HEK293 (cell line): ENCODE measurements around the gene TAS2R10.

Experiments used
- CTCF ChIA-PET: fragments of 350-600 bp; formaldehyde crosslinking; extraction: SDS; loops from one replicate; lab custom pipeline; 2021; ENCODE audit warnings: antibody characterized with exemption; lab: Yijun Ruan, JAX
- POLR2A ChIA-PET: fragments of 300-600 bp; formaldehyde crosslinking; extraction: SDS; loops from one replicate; lab custom pipeline; 2020; ENCODE audit warnings: antibody characterized with exemption, inconsistent platforms; lab: Yijun Ruan, JAX
- H3K27ac ChIP-seq: fragments of 200-500 bp; sonication (Bioruptor generic); 2 replicates; pipeline ENCODE4 v1.5.1; 2014; ENCODE audit warnings: low read depth, low read length, control low read depth, inconsistent platforms; ENCODE audit errors: extremely low read depth
- H3K36me3 ChIP-seq, 2 experiments: fragments of 200-500 bp in 1 of 2; sonication (Bioruptor generic) in 1 of 2; 1 replicate in 1 of 2; 2 replicates in 1 of 2; pipeline ENCODE4 v1.5.1; 2014 to 2017; ENCODE audit warnings: inconsistent platforms in 2 of 2, low read length in 2 of 2; ENCODE audit not compliant: control insufficient read depth in 2 of 2, insufficient read depth in 1 of 2
- H3K4me1 ChIP-seq: fragments of 200-500 bp; sonication (Bioruptor generic); 2 replicates; pipeline ENCODE4 v1.5.1; 2014; ENCODE audit warnings: mild to moderate bottlenecking, low read length, inconsistent platforms; ENCODE audit not compliant: control insufficient read depth, insufficient read depth
- H3K4me3 ChIP-seq: 2 replicates; pipeline ENCODE4 v1.5.1; 2011; ENCODE audit warnings: low read depth, mild to moderate bottlenecking, control low read depth, low read length, moderate library complexity
- H3K9me3 ChIP-seq: fragments of 200-500 bp; sonication (Bioruptor generic); 2 replicates; pipeline ENCODE4 v1.5.1; 2014; ENCODE audit warnings: low read depth, low read length, inconsistent platforms; ENCODE audit not compliant: control insufficient read depth, insufficient read depth
- FEZF1 ChIP-seq: fragments of 450-650 bp; formaldehyde crosslinking; IDR thresholded peaks from 2 replicates; pipeline ENCODE4 v1.5.1; 2016; ENCODE audit warnings: missing biosample characterization, missing genetic modification characterization
- HOXA7 ChIP-seq: sonication (generic); formaldehyde crosslinking; IDR thresholded peaks from 2 replicates; pipeline ENCODE4 v1.8.1; 2022; ENCODE audit warnings: missing genetic modification reagents, borderline replicate concordance
- KLF10 ChIP-seq: fragments of 450-650 bp; IDR thresholded peaks from 2 replicates; pipeline ENCODE4 v1.5.1; 2018; ENCODE audit warnings: missing biosample characterization, mild to moderate bottlenecking, missing genetic modification characterization
- KLF16 ChIP-seq: fragments of 450-650 bp; formaldehyde crosslinking; IDR thresholded peaks from 2 replicates; pipeline ENCODE4 v1.5.1; 2017; ENCODE audit warnings: missing biosample characterization, missing genetic modification characterization
- KLF17 ChIP-seq: fragments of 450-650 bp; formaldehyde crosslinking; IDR thresholded peaks from 2 replicates; pipeline ENCODE4 v1.5.1; 2016; ENCODE audit warnings: missing biosample characterization, missing genetic modification characterization
- SP3 ChIP-seq: fragments of 450-650 bp; formaldehyde crosslinking; IDR thresholded peaks from 2 replicates; pipeline ENCODE4 v1.5.1; 2016; ENCODE audit warnings: missing biosample characterization, missing genetic modification characterization
- ZBTB17 ChIP-seq: fragments of 450-650 bp; formaldehyde crosslinking; IDR thresholded peaks from 2 replicates; pipeline ENCODE4 v1.5.1; 2016; ENCODE audit warnings: missing biosample characterization, missing genetic modification characterization
- ZBTB21 ChIP-seq: fragments of 450-650 bp; formaldehyde crosslinking; IDR thresholded peaks from 2 replicates; pipeline ENCODE4 v1.5.1; 2017; ENCODE audit warnings: missing biosample characterization, missing genetic modification characterization
- ZNF19 ChIP-seq: fragments of 450-650 bp; formaldehyde crosslinking; IDR thresholded peaks from 2 replicates; pipeline ENCODE4; 2016; ENCODE audit warnings: missing biosample characterization, missing genetic modification characterization, low read depth
- ZNF274 ChIP-seq, 2 experiments: fragments of 200-500 bp in 1 of 2; fragments of 450-650 bp in 1 of 2; sonication (Bioruptor generic) in 1 of 2; formaldehyde crosslinking in 1 of 2; IDR thresholded peaks; 2 replicates each; pipeline versions ENCODE4 v1.5.1 to v1.6.1; 2014 to 2016; ENCODE audit warnings: borderline replicate concordance in 1 of 2, inconsistent platforms in 1 of 2, low read length in 1 of 2, missing biosample characterization in 1 of 2, missing genetic modification characterization in 1 of 2
- ZNF366 ChIP-seq: fragments of 450-650 bp; formaldehyde crosslinking; conservative IDR thresholded peaks from 2 replicates; pipeline ENCODE4 v1.5.1; 2016; ENCODE audit warnings: missing biosample characterization, missing genetic modification characterization
- ZNF391 ChIP-seq: fragments of 450-650 bp; formaldehyde crosslinking; IDR thresholded peaks from 2 replicates; pipeline ENCODE4 v1.5.1; 2016; ENCODE audit warnings: low read depth, missing biosample characterization, missing genetic modification characterization, borderline replicate concordance
- ZNF416 ChIP-seq: fragments of 450-650 bp; formaldehyde crosslinking; IDR thresholded peaks from 2 replicates; pipeline ENCODE4 v1.5.1; 2016; ENCODE audit warnings: missing biosample characterization, missing genetic modification characterization
- ZNF558 ChIP-seq: fragments of 450-650 bp; formaldehyde crosslinking; IDR thresholded peaks from 2 replicates; pipeline ENCODE4 v1.5.1; 2016; ENCODE audit warnings: missing biosample characterization, missing genetic modification characterization
- ZNF585B ChIP-seq: fragments of 450-650 bp; formaldehyde crosslinking; IDR thresholded peaks from 2 replicates; pipeline ENCODE4 v1.5.1; 2016; ENCODE audit warnings: missing biosample characterization, missing genetic modification characterization
- ZNF660 ChIP-seq: fragments of 450-650 bp; IDR thresholded peaks from 2 replicates; pipeline ENCODE4 v1.5.1; 2018; ENCODE audit warnings: missing biosample characterization, mild to moderate bottlenecking, missing genetic modification characterization
- ZNF747 ChIP-seq: fragments of 450-650 bp; formaldehyde crosslinking; IDR thresholded peaks from 2 replicates; pipeline ENCODE4 v1.5.1; 2016; ENCODE audit warnings: missing biosample characterization, missing genetic modification characterization
- TF ChIP-seq, protein P1 (sequence below): fragments of 450-650 bp; formaldehyde crosslinking; IDR thresholded peaks from 2 replicates; pipeline ENCODE4 v1.5.1; 2016; ENCODE audit warnings: missing biosample characterization, missing genetic modification characterization
- TF ChIP-seq, protein P2 (sequence below): fragments of 450-650 bp; formaldehyde crosslinking; IDR thresholded peaks from 2 replicates; pipeline ENCODE4 v1.5.1; 2016; ENCODE audit warnings: missing biosample characterization, missing genetic modification characterization

TAS2R10 gene

GRCh38 chr12:10861366-10861765 is 35.2 kb upstream of the TAS2R10 start:
- no peak overlapping the region for H3K4me3 ChIP-seq
- peaks cover 0 to 5% of the 10 kb centered on the region in 2 experiments; a peak in 1 of 3 replicates for H3K36me3 ChIP-seq
- H3K27ac ChIP-seq: no peak overlapping the region
- CTCF ChIA-PET: no interaction called here
- POLR2A ChIA-PET: no interaction called here
- H3K9me3 ChIP-seq: no peaks in the 10 kb centered on the region
- TF ChIP-seq KLF16 (tag by site-specific recombination) (no peak), ZNF660 (tag by site-specific recombination) (no peak), ZNF391 (no peak), ZBTB21 (tag by site-specific recombination) (no peak), ZBTB17 (tag by site-specific recombination) (no peak), KLF17 (no peak), ZNF558 (tag by site-specific recombination) (no peak), ZNF416 (no peak), SP3 (tag by site-specific recombination) (no peak), KLF10 (tag by site-specific recombination) (no peak), ZNF366 (tag by site-specific recombination) (no peak), ZNF19 (tag by site-specific recombination) (no peak), ZNF747 (tag by site-specific recombination) (no peak), HOXA7 (CRISPR knock-in tag) (no peak)
- TF ChIP-seq, protein P1, sequence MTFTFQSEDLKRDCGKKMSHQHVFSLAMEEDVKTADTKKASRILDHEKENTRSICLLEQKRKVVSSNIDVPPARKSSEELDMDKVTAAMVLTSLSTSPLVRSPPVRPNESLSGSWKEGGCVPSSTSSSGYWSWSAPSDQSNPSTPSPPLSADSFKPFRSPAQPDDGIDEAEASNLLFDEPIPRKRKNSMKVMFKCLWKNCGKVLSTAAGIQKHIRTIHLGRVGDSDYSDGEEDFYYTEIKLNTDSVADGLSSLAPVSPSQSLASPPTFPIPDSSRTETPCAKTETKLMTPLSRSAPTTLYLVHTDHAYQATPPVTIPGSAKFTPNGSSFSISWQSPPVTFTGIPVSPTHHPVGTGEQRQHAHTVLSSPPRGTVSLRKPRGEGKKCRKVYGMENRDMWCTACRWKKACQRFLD: no peak
- TF ChIP-seq, protein P2, sequence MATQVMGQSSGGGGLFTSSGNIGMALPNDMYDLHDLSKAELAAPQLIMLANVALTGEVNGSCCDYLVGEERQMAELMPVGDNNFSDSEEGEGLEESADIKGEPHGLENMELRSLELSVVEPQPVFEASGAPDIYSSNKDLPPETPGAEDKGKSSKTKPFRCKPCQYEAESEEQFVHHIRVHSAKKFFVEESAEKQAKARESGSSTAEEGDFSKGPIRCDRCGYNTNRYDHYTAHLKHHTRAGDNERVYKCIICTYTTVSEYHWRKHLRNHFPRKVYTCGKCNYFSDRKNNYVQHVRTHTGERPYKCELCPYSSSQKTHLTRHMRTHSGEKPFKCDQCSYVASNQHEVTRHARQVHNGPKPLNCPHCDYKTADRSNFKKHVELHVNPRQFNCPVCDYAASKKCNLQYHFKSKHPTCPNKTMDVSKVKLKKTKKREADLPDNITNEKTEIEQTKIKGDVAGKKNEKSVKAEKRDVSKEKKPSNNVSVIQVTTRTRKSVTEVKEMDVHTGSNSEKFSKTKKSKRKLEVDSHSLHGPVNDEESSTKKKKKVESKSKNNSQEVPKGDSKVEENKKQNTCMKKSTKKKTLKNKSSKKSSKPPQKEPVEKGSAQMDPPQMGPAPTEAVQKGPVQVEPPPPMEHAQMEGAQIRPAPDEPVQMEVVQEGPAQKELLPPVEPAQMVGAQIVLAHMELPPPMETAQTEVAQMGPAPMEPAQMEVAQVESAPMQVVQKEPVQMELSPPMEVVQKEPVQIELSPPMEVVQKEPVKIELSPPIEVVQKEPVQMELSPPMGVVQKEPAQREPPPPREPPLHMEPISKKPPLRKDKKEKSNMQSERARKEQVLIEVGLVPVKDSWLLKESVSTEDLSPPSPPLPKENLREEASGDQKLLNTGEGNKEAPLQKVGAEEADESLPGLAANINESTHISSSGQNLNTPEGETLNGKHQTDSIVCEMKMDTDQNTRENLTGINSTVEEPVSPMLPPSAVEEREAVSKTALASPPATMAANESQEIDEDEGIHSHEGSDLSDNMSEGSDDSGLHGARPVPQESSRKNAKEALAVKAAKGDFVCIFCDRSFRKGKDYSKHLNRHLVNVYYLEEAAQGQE (tag by site-specific recombination): no peak
- no peaks in the 10 kb centered on the region for H3K4me1 ChIP-seq

DNA sequence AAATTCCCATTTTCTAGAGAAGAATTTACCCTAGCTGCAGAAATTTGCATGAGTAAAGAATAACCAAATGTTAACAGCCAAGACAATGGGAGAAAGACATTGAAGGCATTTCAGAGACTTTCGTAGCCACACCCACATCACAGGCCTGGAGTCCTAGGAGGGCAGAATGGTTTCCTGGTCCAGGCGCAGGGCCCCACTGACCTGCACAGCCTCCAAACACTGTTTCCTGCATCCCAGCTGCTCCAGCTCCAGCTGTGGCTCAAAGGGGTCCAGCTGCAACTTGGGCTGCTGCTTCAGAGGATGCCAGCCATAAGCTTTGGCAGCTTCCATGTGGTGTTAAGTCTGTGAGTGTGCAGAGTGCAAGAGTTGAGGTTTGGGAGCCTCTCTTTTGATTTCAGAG is 29.6 kb upstream of the TAS2R10 start:
- ChIA-PET POLR2A (no interaction called here), CTCF (interaction anchor here (0.7 kb wide), 1 partner anchor 630 kb away, joined by 3 read pairs; no protein-coding TSS in a partner anchor)
- Histone ChIP-seq H3K4me1 (no peaks in the 10 kb centered on the region), H3K27ac (no peak overlapping the region), H3K9me3 (no peaks in the 10 kb centered on the region), H3K36me3 (peaks cover 0 to 5% of the 10 kb centered on the region in 2 experiments; a peak in 1 of 3 replicates), H3K4me3 (no peak overlapping the region)
- TF ChIP-seq FEZF1 (tag by site-specific recombination): no peak
- TF ChIP-seq ZNF585B: peak; percentile 95

GRCh38 chr12:10853776-10854175 is 27.6 kb upstream of the TAS2R10 start:
- CTCF ChIA-PET: no interaction called here

More at GRCh38 chr12:10853776-10854175, 27.6 kb upstream of the TAS2R10 start:
- no peaks in the 10 kb centered on the region for H3K9me3 ChIP-seq
- POLR2A ChIA-PET: no interaction called here
- no peak overlapping the region for H3K27ac ChIP-seq
- TF ChIP-seq ZNF274 (IDR thresholded peaks at IDR 0.05; ENCODE audit: low read length): no peak
- no peak for TF ChIP-seq ZNF274 (tag by site-specific recombination; IDR thresholded peaks at IDR 0.05; ENCODE audit: borderline replicate concordance)
- H3K36me3 ChIP-seq: peaks cover 0 to 4% of the 10 kb centered on the region in 2 experiments; a peak in 1 of 3 replicates
- no peaks in the 10 kb centered on the region for H3K4me1 ChIP-seq
- H3K4me3 ChIP-seq: no peak overlapping the region
